Fibroblast of peridontal ligament (primary cell): ENCODE measurements around the gene GNGT2.
"Not testable (repeated sequence)": the region's sequence is repeated elsewhere in the genome, so short reads cannot be mapped to it uniquely, and the experiment has no call there.

Experiments
- DNase-seq: peaks from one replicate; pipeline ENCODE4 v3.0.0-alpha.2; 2010; ENCODE audit errors: extremely low read depth

GNGT2 gene

DNA sequence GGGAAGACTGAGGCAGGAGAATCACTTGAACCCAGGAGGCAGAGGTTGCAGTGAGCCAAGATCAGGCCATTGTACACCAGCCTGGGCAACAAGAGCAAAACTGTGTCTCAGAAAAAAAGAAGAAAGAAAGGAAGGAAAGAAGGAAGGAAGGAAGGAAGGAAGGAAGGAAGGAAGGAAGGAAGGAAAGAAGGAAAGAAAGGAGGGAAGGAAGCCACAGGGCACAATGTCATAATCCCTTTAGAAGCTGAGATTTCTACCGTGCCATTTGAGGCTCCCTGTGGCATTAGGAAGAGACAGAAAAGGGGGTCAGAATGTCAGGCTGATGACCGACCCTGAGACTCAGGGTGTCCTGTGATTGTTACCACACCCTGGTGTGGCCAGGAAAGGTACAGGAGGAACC lies 6.6 kb downstream of the GNGT2 start:
- DNase-seq = no peak

GRCh38 chr17:49201481-49201927 lies 8.9 kb downstream of the GNGT2 start:
- DNase-seq = no peak

GRCh38 chr17:49200423-49201083 lies 9.8 kb downstream of the GNGT2 start:
- no peak for DNase-seq

- no peak for DNase-seq
Measured at GRCh38 chr17:49198211-49198610, 12.2 kb downstream of the GNGT2 start.

GRCh38 chr17:49197346-49197998 lies 12.9 kb downstream of the GNGT2 start:
- DNase-seq = no peak

DNA sequence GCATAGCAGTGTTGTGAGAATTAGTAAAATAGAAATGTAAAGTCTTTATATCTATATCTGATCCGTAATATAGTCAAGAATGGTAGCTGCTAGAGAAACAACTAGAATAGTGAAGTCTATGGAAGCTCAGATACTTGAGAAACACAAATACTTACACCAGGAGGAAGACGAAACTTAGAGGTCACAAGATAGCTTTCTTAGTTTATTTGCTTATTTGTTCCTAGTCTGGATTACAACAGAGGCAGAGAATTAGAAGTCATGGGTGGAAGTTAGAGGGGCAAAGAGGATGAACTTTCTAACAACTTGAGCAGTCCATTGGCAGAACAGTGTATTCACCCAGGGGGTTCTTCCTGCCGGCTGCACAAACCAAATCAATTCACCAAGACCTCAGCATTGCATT lies 13.9 kb downstream of the GNGT2 start:
- DNase-seq = no peak

DNA sequence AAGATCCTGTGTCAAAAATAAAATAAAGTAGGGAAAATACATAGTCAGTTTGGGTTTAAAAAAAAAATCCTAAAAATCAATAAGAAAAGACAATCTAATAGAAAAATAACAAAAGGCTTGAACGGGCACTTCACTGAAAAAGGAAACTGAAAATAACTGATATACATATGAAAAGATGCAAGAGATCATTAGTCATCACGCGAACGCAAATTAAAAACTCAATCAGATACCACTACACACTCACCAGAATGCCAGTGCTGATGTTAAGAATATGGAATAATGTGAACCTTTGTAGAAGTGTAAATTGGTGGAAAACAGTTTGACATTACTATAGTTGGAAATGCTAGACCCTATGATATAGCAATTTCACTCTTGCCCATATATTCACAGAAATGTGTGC lies 14.6 kb downstream of the GNGT2 start:
- DNase-seq = no peak

DNA sequence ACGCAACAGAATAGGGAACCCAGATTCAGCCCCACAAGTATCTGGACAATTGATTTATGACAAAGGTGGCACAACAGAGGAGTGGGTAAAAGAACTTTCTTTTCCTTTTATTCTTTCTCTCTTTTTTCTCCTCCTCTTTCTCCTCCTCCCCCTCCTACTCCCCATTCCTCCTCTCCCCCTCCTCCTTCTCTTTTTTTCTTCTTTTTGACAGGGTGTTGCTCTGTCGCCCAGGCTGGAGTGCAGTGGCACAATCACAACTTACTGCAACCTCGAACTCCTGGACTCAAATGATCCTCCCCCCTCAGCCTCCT lies 16.1 kb downstream of the GNGT2 start:
- no peak for DNase-seq

- peak; percentile 66 for DNase-seq
Measured at GRCh38 chr17:49193513-49194296, 16.7 kb downstream of the GNGT2 start.

DNA sequence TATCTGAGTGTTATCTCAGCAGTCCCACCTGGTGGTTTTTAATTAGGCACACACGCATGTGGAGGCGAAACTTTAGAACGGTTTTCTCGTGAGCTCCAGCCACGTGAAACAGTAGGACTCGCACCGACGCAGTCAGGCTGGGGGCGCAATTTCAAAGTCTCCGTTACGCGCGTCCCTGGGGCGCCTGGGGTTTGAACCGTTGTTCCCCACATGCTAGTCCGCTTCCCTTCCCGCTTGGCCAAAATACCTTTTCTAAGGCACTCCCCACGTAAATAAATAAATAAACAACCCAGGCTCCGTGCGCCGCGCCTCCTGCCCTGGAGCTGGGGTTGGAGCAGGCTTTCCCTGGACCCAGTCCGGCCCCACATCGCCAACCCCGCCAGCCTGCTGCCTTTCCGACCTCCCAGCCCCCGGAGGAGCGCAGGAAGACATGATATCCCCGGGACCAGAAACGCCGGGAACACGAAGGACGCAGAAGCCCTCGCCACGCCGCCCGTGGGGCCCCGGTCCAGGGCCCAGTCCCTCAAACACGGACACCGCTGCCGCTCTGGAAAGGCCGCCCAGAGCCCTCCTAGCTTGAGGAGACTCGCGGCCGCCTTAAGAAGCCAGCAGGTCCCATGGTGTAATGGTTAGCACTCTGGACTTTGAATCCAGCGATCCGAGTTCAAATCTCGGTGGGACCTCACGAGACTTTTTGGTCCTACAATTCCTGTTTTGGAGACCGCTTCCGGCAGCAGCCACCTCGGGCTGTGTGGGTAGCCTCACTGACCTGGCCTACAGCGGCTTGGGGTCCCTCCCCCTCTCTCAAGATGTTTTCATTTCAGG lies 18.2 kb downstream of the GNGT2 start:
- DNase-seq = peak; percentile 79

DNA sequence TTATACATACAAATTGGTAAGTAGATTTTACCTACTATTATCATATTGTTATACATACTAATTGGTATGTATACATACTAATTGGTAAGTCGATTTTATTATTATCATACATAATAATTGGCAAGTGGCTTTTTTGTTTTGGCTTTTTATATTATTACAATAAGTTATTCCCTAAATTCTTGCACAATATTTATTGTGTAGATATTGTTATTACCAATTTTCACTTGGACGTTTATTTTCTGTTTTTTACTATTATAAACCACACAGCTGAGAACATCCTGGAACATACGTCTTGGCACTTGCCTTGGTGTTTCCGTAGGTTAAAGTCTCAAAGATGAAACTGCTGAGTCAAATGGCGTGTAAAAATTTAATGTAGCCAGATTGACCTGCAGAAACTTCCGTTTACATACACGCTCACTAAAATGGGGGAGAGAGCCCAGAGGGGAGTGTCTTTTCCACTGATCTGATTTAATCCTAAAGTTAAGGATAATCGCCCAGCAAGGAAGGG lies 18.9 kb downstream of the GNGT2 start:
- no peak for DNase-seq

- no peak for DNase-seq
Measured at GRCh38 chr17:49190932-49191331, 19.4 kb downstream of the GNGT2 start.

DNA sequence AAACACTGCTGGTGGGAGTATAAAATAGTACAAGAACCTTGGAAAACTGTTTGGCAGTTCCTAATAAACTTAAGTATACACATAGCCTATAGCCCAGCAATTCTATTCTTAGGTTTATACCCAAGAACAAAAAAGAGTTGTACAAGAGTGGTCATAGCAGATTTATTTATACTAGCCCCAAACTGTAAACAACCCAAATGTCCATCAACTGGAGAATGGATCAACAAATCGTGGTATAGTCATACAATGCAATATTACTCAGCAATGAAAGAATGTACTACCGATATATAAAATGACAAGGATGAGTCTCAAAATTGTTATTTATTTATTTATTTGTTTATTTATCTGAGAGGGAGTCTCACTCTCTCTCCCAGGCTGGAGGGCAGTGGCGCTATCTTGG lies 23.1 kb downstream of the GNGT2 start:
- no peak for DNase-seq

GRCh38 chr17:49185381-49185780 lies 25.0 kb downstream of the GNGT2 start:
- not testable (repeated sequence) for DNase-seq

DNA sequence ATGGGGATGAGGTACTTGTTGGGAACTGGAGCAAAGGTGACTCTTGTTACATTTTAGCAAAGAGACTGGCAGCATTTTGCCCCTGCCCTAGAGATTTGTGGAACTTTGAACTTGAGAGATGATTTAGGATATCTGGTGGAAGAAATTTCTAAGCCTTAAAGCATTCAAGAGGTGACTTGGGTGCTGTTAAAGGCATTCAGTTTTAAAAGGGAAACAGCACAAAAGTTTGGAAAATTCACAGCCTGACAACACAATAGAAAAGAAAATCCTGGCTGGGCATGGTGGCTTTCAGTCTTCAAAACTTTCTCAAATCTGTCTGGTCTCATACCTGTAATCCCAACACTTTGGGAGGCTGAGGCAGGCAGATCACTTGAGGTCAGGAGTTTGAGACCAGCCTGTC lies 25.9 kb downstream of the GNGT2 start:
- DNase-seq = not testable (repeated sequence)

DNA sequence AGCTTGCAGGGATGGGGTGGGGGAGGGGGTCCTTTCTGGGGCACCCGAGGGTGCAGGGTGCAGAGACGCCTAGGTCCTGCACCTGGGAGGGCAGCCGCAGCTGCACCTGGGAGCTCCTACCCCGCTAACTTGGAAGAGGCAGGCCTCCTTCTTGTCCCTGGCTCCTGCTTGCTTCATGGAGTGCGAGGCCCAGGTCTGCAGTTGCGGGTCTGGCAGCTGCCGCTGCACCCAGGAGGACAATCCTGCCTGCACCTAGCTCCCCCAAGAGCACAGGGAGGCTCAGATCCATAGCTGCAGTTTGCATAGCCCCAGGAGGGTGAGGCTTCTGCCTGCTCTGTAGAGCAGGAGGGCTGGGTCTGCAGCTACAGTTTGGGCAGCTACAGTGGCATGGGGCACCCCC lies 26.6 kb downstream of the GNGT2 start:
- no peak for DNase-seq

DNA sequence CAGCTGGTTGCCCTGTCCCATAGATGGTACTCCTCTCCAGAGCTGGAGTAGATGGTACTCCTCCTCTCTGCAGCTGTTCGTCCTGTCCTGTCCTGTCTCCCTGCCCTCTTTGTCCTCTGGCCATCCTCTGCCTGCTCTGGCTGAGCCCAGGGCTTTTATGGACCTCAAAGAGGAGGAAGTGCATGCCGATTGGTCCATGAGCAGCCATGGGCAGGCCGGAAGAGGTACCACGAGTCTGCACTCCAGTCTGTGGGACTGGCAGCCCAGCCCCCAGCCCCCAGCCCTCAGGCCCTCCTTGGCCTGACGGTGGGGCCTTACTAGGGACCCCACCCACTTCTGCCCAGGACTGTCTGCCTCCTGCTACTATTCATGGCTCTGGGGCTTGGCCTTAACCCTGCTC lies 27.0 kb downstream of the GNGT2 start:
- DNase-seq = no peak

DNA sequence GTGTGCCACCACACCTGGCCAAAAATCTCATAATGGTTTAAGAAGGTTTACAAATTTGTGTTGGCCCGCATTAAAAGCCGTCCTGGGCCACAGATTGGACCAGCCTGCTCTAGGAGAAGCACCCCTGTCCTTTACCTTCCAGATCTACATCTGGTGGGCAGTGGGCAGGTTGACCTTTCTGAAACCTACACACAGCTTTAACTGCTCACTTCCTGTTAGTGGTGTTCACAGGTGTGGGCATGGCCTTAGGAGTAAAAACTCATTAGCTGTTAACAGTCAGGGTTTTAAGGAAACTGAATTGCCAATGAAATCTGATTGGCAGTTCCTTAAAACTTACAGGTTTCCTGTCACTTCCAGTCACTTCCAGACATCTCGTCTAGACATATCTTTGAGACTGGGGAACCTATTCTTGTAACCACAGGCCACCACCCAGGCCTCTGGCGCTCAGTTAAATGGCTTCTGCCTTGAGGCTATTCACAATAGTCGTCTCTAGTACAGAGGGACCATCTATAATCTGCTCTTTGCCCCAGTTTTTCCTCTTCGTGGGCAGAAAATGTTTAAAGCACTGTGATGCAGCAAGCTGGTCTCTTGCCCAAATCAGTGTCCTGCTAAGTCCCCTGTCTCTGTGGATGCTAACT lies 29.3 kb downstream of the GNGT2 start:
- DNase-seq = no peak

DNA sequence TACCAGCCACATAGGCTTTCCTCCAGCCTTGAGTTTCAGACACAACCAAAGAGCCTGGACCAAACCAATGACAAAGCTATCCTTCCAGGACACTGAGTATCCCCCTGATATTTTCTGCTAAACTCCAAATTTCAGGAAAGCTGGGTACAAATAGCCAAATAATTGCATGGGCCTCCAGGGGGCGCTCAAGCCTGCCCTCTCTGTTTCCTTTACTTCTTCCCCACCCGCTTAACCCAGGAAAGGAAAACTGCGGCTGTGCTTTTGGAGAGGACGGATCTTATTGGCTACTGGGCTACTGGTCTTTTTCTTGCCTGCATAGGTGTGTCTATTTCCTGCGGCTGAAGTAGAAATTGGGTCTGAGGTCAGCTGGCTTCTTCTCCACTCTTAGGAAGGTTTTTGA lies 30.1 kb downstream of the GNGT2 start:
- DNase-seq = peak; percentile 62

- not testable (repeated sequence) for DNase-seq
Measured at GRCh38 chr17:49175978-49176377, 34.4 kb downstream of the GNGT2 start.

DNA sequence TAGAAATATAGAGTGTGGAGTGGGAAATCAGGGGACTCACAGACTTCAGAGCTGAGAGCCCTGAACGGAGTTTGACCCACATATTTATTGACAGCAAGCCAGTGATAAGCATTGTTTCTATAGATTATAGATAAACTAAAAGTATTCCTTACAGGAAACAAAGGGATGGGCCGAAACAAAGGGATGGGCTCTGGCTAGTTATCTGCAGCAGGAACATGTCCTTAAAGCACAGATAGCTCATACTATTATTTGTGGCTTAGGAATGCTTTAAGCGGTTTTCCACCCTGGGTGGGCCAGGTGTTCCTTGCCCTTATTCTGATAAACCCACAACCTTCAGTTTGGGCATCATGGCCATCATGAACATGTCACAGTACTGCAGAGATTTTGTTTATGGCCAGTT lies 39.7 kb downstream of the GNGT2 start:
- DNase-seq = not testable (repeated sequence)
